Endothelial cell of umbilical vein (primary cell): ENCODE results near the gene PRKRIP1. TPM values are rescaled to one million over a fixed set of nuclear protein-coding genes. Genes with fewer than 3 reads are reported as not detected.
"Not testable (repeated sequence)": the region's sequence is repeated elsewhere in the genome, so short reads cannot be mapped to it uniquely, and the experiment has no call there.

Source experiments
- BruUV-seq: library from RNA; stranded (reverse); fragments of 400-500 nt; replicated peaks from 2 replicates; lab custom pipeline; 2021; lab: Mats Ljungman, UMichigan
- CTCF ChIA-PET: fragments of 300-600, 350-600 bp; sonication (Branson Sonifier 250); formaldehyde crosslinking; loops from one replicate; lab custom pipeline; 2021; ENCODE audit warnings: antibody characterized with exemption, inconsistent platforms; lab: Charles Lee
- POLR2A ChIA-PET: fragments of 300-600, 350-600 bp; sonication (Branson Sonifier 250); formaldehyde crosslinking; loops from one replicate; lab custom pipeline; 2021; ENCODE audit warnings: antibody characterized with exemption, inconsistent platforms; lab: Charles Lee
- DNase-seq: peaks from one replicate; pipeline ENCODE4 v3.0.0-alpha.2; 2011; ENCODE audit warnings: low read depth, low spot score
- FAIRE-seq: peaks from 2 replicates; lab custom pipeline; 2011; peaks lifted over from hg19 to GRCh38; lab: Jason Lieb, UNC
- H2AFZ ChIP-seq: 2 replicates; pipeline ENCODE4 v1.6.0; 2012; ENCODE audit warnings: low read depth, low read length, control low read depth, inconsistent platforms
- H3K27ac ChIP-seq: 2 replicates; pipeline ENCODE4 v1.5.1; 2011; ENCODE audit warnings: low read depth, mild to moderate bottlenecking, control low read depth, low read length, moderate library complexity; ENCODE audit not compliant: insufficient read depth
- H3K27me3 ChIP-seq, 2 experiments: 2 replicates each; pipeline versions ENCODE4 v1.6.0 to v1.6.1; 2011; ENCODE audit warnings: low read length in 2 of 2, mixed read lengths in 1 of 2; ENCODE audit not compliant: control insufficient read depth in 2 of 2, insufficient read depth in 2 of 2
- H3K36me3 ChIP-seq, 2 experiments: 2 replicates in 1 of 2; 3 replicates in 1 of 2; pipeline ENCODE4 v1.5.1; 2011; ENCODE audit warnings: low read length in 2 of 2, mild to moderate bottlenecking in 1 of 2, moderate library complexity in 1 of 2; ENCODE audit not compliant: control insufficient read depth in 2 of 2, insufficient read depth in 2 of 2; ENCODE audit errors: extremely low read depth in 1 of 2
- H3K4me1 ChIP-seq: 3 replicates; pipeline ENCODE4 v1.5.1; 2011; ENCODE audit warnings: mild to moderate bottlenecking, low read length; ENCODE audit not compliant: control insufficient read depth, insufficient read depth; ENCODE audit errors: extremely low read depth
- H3K4me2 ChIP-seq: 2 replicates; pipeline ENCODE4 v1.6.1; 2011; ENCODE audit warnings: low read length, control low read depth, mixed read lengths; ENCODE audit not compliant: insufficient read depth
- H3K4me3 ChIP-seq, 3 experiments: fragments of 200-600 bp in 1 of 3; sonication (generic), shearing (Covaris generic) in 1 of 3; replicated peaks in 1 of 3; 2 replicates each; pipeline ENCODE4 v1.5.1; 2011 to 2016; ENCODE audit warnings: control low read depth in 3 of 3, low read length in 3 of 3, mild to moderate bottlenecking in 2 of 3, inconsistent platforms in 1 of 3, low read depth in 1 of 3, moderate library complexity in 1 of 3; ENCODE audit not compliant: insufficient read depth in 1 of 3
- H3K79me2 ChIP-seq: 2 replicates; pipeline ENCODE4 v1.6.0; 2012; ENCODE audit warnings: low read length, inconsistent platforms; ENCODE audit not compliant: control insufficient read depth, insufficient read depth
- H3K9ac ChIP-seq: replicated peaks from 2 replicates; pipeline ENCODE3; 2011; ENCODE audit warnings: low read length, control low read depth; ENCODE audit not compliant: insufficient read depth; ENCODE audit errors: extremely low read depth
- H3K9me1 ChIP-seq: replicated peaks from 3 replicates; pipeline ENCODE4 v1.6.0; 2011; ENCODE audit warnings: mild to moderate bottlenecking, low read length; ENCODE audit not compliant: control insufficient read depth, insufficient read depth; ENCODE audit errors: extremely low read depth
- H3K9me3 ChIP-seq: replicated peaks from 2 replicates; pipeline ENCODE4 v1.5.1; 2012; ENCODE audit warnings: low read length, inconsistent platforms; ENCODE audit not compliant: control insufficient read depth, insufficient read depth
- H4K20me1 ChIP-seq: replicated peaks from 2 replicates; pipeline ENCODE3; 2011; ENCODE audit warnings: mild to moderate bottlenecking, low read length; ENCODE audit not compliant: control insufficient read depth, insufficient read depth; ENCODE audit errors: extremely low read depth
- EZH2 ChIP-seq: IDR thresholded peaks from 2 replicates; pipeline ENCODE4 v1.6.1; 2012; ENCODE audit warnings: borderline replicate concordance, low read depth, mild to moderate bottlenecking, moderate library complexity, low read length, inconsistent platforms; ENCODE audit not compliant: severe bottlenecking
- FOS ChIP-seq: IDR thresholded peaks from 2 replicates; pipeline ENCODE4 v1.6.1; 2011; ENCODE audit warnings: mild to moderate bottlenecking, low read length, moderate library complexity, borderline replicate concordance; ENCODE audit not compliant: insufficient read depth
- GATA2 ChIP-seq: IDR thresholded peaks from 2 replicates; pipeline ENCODE4 v1.7.0; 2011; ENCODE audit warnings: low read depth, mild to moderate bottlenecking, moderate library complexity, mixed read lengths, low read length; ENCODE audit not compliant: insufficient read length, insufficient read depth
- JUN ChIP-seq: IDR thresholded peaks from 2 replicates; pipeline ENCODE4 v1.6.1; 2011; ENCODE audit warnings: borderline replicate concordance, low read depth; ENCODE audit not compliant: insufficient read length, insufficient read depth
- MYC ChIP-seq: IDR thresholded peaks from one replicate; pipeline ENCODE4 v1.6.1; 2011; ENCODE audit warnings: mild to moderate bottlenecking, low read depth, low read length
- POLR2A ChIP-seq: IDR thresholded peaks from 2 replicates; pipeline ENCODE4 v1.6.1; 2012; ENCODE audit warnings: low read depth, mild to moderate bottlenecking, control low read depth, low read length
- POLR2AphosphoS5 ChIP-seq: IDR thresholded peaks from 2 replicates; pipeline ENCODE4 v1.6.1; 2012; ENCODE audit warnings: low read depth, mild to moderate bottlenecking, control low read depth, low read length, moderate library complexity; ENCODE audit not compliant: insufficient read depth
- dilution Hi-C: fragments of 300-500 bp; cut with MboI; formaldehyde crosslinking; loops from one replicate; pipeline ENCODE4 v1.15.0; 2019; ENCODE audit warnings: low sequenced_read_pairs; ENCODE audit not compliant: extremely low pct_ligation_motif_present
- intact Hi-C: fragments of 100-400 bp; cut with micrococcal nuclease; formaldehyde crosslinking; loops from one replicate; pipeline ENCODE4 v1.10.0; 2022
- polyA plus RNA-seq, 4 experiments: library from polyadenylated mRNA; depleted of rRNA in 3 of 4; stranded (reverse) in 3 of 4; unstranded in 1 of 4; fragments of >200 nt; gene quantifications; 2 replicates each; pipeline versions ENCODE4 v1.2.1 to v1.2.3, GENCODE V29; 2011 to 2012; ENCODE audit warnings: missing spikeins in 1 of 4
- total RNA-seq: library from RNA; stranded (reverse); gene quantifications from 2 replicates; pipeline ENCODE4 v1.2.3, GENCODE V29; 2021
- TF ChIP-seq, protein P1 (sequence below), 2 donors: IDR thresholded peaks; 1 replicate in 1 of 2; 2 replicates in 1 of 2; pipeline ENCODE4 v1.5.1; 2011; ENCODE audit warnings: low read length in 2 of 2, mild to moderate bottlenecking in 2 of 2, moderate library complexity in 2 of 2, control low read depth in 1 of 2, inconsistent platforms in 1 of 2, low read depth in 1 of 2; ENCODE audit not compliant: insufficient read depth in 1 of 2; ENCODE audit errors: extremely low read depth in 1 of 2
- TF ChIP-seq, protein P2 (sequence below): IDR thresholded peaks from 2 replicates; pipeline ENCODE4 v1.6.1; 2011; ENCODE audit not compliant: insufficient read depth, insufficient read length

The PRKRIP1 gene
- total and polyA plus RNA-seq, 2 donors (not counting 3 experiments of a cell fraction or from before 2014, with no cell fraction given), result 16.1 to 26.1 TPM

DNA sequence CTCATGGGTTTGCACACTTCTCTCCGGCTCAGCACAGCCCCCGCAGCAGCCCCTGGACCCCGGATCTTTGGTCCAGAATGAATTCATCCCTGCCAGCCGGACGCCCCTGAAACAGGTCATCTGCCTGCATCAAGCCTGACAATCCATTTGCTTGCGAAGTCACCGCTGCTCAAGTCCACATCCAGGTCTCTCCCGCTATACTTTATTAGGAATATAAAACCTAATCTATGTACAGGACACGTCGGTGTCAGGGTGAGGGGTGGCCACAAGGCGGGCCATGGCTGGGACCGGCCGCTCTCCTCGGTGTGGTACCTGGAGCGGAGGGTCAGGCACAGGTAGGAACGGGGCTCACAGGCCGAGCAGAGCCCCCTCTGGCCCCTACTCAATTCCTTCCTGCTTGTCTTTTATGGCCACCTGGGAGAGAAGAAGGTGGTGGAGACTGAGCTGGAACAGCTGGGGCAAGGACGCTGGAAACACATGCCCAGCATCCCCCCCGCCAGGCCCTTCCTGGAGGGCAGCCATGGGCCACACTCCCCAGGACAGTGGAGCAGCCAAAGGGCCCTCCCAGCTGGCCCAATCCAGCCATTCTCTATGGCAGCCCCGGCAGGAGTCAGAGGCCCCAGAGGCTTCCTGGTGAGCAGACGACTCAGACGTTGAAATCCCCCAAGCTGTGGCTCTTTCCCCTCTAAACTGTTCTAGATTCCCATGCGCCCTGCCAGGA is 77.3 kb downstream of the PRKRIP1 start:
- Histone ChIP-seq H3K27me3 (no peaks in the 10 kb centered on the region), H3K4me3 (no peak overlapping the region), H3K4me2 (no peak overlapping the region), H3K36me3 (peaks cover 2 to 20% of the 10 kb centered on the region in 2 experiments), H4K20me1 (no peaks in the 10 kb centered on the region), H2AFZ (no peak overlapping the region), H3K9me1 (no peaks in the 10 kb centered on the region), H3K9me3 (no peaks in the 10 kb centered on the region), H3K79me2 (peaks cover 2% of the 10 kb centered on the region), H3K4me1 (no peaks in the 10 kb centered on the region), H3K27ac (no peak overlapping the region), H3K9ac (no peak overlapping the region)
- BruUV-seq, result no TSS peak
- no peak for FAIRE-seq
- ChIA-PET CTCF (no interaction called here), POLR2A (no interaction called here)
- dilution Hi-C loops, result no loop called here
- intact Hi-C loops, result no loop called here
- TF ChIP-seq FOS, result no peak
- TF ChIP-seq GATA2, result no peak
- TF ChIP-seq POLR2AphosphoS5, result no peak
- no peak for TF ChIP-seq POLR2A
- TF ChIP-seq, protein P1, sequence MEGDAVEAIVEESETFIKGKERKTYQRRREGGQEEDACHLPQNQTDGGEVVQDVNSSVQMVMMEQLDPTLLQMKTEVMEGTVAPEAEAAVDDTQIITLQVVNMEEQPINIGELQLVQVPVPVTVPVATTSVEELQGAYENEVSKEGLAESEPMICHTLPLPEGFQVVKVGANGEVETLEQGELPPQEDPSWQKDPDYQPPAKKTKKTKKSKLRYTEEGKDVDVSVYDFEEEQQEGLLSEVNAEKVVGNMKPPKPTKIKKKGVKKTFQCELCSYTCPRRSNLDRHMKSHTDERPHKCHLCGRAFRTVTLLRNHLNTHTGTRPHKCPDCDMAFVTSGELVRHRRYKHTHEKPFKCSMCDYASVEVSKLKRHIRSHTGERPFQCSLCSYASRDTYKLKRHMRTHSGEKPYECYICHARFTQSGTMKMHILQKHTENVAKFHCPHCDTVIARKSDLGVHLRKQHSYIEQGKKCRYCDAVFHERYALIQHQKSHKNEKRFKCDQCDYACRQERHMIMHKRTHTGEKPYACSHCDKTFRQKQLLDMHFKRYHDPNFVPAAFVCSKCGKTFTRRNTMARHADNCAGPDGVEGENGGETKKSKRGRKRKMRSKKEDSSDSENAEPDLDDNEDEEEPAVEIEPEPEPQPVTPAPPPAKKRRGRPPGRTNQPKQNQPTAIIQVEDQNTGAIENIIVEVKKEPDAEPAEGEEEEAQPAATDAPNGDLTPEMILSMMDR (IDR thresholded peaks at IDR 0.05; ENCODE audit: extremely low read depth in 1 of 2, insufficient read depth in 1 of 2, low read depth in 1 of 2, low read length in 2 of 2), result no peak
- TF ChIP-seq JUN, result no peak
- no peak for TF ChIP-seq EZH2
- TF ChIP-seq, protein P2, sequence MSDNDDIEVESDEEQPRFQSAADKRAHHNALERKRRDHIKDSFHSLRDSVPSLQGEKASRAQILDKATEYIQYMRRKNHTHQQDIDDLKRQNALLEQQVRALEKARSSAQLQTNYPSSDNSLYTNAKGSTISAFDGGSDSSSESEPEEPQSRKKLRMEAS, result no peak
- no peak for TF ChIP-seq MYC
- no peak for DNase-seq

DNA sequence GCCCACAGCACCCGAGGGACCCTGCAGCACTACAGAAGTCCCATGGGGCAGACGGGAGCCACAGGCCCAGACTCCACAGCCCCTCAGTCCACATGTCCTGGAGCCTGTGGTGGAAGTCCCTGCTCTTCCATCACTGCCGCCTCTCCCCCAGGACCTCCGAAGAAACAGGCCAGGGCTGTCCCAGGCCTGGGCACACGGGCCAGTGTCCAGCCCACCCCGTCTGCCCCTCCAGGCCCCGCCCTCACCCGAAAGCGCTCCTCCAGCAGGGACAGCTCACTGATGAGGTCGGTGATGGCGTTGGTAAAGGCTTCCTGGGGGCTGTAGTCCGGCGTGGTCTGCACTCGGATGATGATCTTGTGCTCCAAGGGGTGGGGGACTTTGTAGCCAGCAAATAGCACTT is 78.0 kb downstream of the PRKRIP1 start:
- H3K4me3 ChIP-seq, H3K9ac ChIP-seq, BruUV-seq, H2AFZ ChIP-seq, intact Hi-C loops, POLR2A ChIA-PET, H3K79me2 ChIP-seq, CTCF ChIA-PET, H4K20me1 ChIP-seq, H3K9me3 ChIP-seq, dilution Hi-C loops, H3K4me2 ChIP-seq, H3K27ac ChIP-seq, FAIRE-seq, H3K9me1 ChIP-seq, DNase-seq, H3K4me1 ChIP-seq, H3K27me3 ChIP-seq: not testable (repeated sequence)
- H3K36me3 ChIP-seq, result peaks cover 2 to 20% of the 10 kb centered on the region in 2 experiments
